Activated T-helper 1 cell treated with Interleukin-2 at 50 U/mL for 16 hours (primary cell): ENCODE measurements around the gene MRFAP1.
"Not testable (repeated sequence)": the region's sequence is repeated elsewhere in the genome, so short reads cannot be mapped to it uniquely, and the experiment has no call there.

Source experiments
- DNase-seq: peaks from one replicate; pipeline ENCODE4 v3.0.0-alpha.2; 2020; ENCODE audit warnings: low read depth

Gene MRFAP1

DNA sequence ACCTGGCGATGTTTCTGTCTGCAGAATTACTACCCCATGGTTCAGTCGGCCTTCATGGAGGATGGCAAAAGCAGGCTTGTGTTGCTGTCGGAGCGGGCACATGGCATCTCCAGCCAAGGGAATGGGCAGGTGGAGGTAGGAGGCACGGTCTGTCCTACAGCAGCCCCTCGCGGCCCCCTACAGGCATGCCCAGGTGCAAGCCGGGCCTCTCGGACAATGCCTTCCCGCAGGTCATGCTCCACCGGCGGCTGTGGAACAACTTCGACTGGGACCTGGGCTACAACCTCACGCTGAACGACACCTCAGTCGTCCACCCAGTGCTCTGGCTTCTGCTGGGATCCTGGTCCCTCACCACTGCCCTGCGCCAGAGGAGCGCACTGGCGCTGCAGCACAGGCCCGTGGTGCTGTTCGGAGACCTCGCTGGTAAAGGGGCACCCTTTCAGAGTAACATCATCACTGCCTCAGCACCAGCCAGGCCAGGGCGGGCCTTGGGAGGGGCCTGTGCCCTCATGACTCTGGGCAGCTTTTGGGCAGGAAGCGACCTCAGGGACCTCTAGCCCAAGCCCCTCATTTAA, 29.5 kb upstream of the MRFAP1 start:
- no peak for DNase-seq

DNA sequence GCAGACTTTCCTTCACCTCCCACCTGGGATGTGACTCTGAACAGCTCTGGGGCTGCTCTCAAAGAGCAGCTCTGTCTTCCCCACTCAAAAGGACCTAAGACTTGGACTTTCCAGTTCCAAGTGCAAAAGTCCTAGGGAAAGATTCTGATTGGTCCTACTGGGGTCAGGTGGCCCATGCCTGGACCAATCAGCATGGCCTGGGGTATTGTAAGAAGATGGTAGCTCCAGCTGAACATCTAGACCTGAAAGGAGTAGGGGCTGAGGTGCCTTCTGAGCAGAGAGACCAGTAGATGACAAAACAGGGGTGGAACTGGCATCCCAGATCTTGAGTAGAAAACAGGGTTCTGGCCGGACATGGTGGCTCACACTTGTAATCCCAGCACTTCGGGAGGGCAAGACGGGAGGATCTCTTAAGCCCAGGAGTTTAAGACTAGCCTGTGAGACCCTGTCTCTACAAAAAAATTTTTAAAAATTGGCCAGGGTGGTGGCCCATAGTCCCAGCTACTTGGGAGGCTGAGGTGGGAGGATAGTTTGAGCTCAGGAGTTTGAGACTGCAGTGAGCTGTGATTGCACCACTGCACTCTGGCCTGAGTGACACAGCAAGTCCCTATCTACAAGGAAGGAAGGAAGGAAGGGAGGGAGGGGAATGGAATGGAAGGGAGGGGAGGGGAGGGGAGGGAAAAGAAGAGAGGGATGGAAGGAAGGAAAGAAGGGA, 27.4 kb upstream of the MRFAP1 start:
- no peak for DNase-seq

DNA sequence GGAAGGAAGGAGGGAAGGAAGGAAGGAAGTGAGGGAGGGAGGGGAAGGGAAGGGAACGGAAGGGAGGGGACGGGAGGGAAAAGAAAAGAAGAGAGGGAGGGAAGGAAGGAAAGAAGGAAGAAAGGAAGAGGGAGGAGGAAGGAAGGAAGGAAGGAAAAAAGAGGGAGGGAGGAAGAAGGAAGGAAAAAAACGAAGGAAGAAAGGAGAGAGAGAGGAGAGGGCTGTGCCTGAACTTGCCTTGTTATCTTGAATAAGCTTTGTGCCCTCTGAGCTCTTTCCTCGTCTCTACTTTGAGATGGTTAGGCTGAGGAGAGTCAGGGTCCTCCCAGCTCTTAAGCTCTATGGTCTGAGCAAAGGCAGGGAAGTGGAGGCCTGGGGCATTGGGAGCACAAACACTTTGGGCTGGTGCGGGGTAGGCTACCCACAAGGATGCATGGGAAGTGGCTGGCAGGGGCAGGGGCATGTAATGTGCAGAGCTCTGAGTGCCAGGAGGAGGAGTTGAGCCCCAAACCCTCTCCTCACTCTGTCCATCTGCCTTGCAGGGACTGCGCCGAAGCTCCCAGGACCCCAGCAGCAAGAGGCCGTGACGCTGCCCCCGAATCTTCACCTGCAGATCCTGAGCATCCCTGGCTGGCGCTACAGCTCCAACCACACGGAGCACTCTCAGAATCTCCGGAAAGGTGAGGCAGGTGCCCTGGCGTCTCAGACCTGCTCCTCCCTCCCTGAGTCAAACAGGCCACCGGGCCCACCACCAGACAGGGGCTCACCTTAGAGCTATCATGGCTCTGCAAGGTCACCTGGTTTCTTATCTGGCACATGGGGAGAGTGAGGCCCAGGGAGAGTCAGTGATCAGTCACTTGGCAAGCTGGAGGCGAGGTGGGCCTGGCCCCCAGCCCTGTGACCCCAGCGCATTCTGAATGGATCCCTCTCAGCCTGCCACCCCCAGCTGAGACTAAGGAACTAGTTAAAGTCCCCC, 26.5 kb upstream of the MRFAP1 start:
- DNase-seq, result no peak

DNA sequence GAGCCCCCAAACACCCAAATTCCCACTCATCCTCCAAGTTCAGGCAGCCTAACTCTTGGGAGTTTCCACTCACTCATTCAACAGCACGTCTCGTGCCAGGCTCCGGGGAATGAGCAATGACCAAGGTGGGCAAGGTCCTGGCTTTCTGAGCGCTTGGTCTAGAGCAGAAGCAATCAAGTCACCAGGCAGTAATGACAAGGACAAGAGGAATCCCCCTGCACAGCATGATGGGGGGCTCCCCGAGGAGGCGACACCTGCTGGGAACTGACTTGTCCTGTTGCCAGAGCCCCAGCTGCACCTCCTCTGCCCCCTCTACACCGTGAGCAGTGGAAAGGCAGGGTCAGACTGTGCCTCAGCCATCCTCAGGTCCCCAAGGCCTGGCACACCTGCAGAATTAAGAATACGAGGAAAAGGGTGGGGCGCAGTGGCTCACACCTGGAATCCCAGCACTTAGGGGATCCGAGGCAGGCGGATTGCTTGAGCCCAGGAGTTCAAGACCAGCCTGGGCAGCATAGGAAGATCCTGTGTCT, 25.7 kb upstream of the MRFAP1 start:
- DNase-seq, result no peak

DNA sequence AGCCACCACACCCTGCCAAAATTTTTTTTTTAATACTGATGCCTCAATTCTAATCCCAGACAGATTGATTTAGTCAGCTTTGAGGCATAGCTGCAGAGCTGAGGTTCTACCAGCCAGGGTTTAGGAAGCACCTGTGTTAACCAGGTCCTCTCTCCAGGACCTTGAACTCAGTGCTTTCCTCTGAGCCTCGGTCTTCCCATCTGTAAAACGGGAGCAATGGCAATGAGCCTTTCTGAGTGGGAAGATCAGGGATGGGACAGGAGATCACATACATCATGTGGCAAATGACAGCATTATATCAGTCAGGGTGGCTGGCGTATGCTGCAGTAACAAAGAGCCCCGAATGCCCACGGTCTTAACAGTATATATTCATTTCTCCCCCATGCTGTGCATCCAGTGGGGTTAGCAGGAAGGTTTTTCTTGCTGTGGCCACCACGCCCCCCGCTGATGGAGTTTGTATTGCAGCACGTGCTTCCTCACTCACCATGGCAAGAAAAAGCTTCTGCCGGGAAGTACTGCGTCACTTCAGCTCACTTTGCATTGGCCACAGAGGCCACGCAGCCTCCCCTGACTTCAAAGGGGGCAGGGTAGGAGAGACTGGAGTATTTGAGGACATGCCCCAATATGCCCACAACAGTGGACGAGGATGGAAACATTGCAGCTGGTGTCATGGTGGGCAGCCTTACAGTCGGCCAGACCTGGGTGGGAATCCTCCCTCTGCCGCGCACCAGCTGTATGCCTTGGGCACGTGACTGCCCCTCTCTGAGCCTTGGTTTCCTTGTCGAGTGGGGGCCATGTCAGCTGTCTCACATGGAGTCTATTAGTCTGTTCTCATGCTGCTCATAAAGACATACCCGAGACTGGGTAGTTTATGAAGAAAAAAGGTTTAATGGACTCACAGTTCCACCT, 24.1 kb upstream of the MRFAP1 start:
- DNase-seq, result no peak

DNA sequence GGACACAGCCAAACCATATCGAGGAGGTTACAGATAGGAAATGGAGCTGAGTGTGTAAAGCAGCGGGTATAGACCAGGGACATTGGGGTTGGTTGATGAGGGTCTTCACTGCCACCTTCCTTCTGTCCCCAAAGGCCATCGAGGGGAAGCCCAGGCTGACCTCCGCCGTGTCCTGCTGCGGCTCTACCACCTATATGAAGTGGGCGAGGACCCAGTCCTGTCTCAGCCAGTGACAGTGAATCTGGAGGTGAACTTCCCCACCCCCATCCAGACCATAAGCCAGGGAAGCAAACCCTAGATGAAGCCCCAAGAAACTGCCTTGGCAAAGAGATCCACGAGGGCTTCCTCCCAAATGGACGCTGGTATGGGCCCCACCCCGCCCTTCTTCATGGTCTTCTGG, 23.2 kb upstream of the MRFAP1 start:
- DNase-seq, result no peak

DNA sequence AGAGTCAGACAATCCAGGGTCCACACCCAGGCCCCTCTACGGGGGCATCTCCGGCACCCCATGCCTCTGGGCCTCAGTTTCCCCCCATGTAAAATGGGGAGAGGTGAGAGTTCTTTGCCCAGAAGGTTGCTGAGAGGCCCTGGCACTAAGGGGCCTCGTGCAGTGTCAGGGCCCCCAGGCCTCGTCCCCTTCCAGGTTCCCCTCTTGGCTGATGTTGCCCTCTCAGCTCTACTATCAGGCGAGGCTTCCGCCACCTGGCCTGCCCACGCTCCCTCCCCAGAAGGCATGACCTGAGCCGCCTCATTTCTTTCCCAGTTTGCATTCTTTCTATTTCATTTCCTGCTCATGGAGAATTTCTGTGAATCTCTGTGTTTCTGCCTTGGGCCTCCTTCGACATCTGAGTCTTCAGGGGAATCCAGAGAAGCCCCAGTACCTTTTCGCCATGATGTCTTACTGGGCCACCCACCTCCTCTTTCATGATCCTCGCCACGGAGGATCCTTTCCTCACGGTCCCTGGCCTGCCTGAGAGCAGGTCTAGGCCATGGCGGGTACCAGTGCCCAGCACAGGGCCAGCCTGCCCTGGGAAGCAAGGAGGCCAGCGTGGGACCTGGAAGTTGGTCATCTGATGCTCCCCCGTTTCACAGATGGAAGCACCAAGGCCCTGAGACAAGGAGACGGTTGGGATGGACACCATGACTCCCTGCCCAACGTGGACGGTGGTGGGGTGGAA, 21.9 kb upstream of the MRFAP1 start:
- DNase-seq, result no peak

DNA sequence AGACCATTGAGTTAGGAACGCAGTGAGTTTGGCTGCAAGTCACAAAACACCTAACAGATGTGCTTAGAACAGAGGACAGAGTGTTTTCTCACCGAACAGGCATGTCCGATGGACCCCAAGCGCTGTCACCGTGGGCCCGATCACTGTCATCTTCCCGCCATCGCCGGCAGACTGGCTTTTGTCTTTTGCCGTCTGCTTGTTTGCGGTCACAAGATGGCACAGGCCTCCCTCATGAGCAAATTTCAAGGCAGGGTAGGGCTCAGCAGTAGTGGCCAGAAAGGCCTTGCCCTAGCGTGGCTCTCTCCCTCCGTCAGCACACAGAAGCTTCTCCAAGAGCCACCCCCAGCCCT, 21.4 kb upstream of the MRFAP1 start:
- DNase-seq, result no peak

DNA sequence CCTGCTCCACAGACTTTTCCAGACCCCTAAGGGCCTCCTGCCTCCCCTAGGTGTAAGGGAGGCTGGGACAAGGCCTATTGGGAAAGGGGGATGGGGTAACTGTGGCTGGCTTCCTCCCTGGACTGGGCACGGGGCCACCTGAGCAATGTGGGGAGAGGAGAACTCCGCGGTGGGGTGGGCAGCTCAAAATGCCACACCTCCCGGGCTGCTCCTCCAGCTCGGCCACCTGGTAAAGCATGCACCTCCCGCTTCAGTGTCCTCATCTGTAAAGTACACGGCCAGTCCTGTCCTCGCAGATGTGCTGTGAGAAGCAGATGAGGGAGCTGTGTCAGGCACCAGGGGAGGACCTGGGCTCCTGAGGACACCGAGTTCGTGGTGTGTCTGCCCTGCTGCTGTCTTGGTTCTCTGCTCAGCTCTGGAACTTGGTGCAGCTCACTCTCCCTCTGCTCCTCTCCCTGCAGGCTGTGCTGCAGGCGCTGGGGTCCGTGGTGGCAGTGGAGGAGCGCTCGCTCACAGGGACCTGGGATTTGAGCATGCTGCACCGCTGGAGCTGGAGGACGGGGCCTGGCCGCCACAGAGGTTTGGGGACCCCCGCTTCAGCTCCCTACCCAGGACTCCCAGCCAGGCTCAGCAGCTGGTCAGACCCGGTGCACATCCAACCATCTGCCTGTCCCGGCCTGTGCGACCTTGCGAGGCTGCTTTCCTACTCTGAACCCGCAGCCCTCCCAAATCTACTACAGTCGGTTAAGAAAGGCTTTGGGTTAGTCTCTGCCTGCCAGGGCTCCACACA, 20.8 kb upstream of the MRFAP1 start:
- DNase-seq, result no peak

DNA sequence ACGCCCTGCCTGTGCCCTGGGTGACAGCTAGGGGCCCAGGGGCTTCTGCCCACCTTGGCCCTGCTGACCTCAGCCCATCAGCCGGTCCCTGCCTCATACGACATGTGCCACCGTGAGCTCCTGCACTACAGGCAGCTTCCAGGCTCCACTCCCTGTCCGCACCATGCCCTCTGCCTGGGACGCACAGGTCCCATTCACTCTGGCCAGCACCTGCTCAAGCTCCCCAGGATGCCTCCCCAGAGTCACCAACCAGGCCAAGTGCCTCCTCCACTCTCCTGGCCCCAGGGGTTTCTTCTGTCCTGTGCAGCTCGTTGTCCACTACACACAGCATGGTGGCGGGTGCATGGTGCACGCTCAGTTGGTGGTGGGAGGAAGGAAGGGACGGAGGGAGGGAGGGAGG, 20.2 kb upstream of the MRFAP1 start:
- DNase-seq, result no peak

DNA sequence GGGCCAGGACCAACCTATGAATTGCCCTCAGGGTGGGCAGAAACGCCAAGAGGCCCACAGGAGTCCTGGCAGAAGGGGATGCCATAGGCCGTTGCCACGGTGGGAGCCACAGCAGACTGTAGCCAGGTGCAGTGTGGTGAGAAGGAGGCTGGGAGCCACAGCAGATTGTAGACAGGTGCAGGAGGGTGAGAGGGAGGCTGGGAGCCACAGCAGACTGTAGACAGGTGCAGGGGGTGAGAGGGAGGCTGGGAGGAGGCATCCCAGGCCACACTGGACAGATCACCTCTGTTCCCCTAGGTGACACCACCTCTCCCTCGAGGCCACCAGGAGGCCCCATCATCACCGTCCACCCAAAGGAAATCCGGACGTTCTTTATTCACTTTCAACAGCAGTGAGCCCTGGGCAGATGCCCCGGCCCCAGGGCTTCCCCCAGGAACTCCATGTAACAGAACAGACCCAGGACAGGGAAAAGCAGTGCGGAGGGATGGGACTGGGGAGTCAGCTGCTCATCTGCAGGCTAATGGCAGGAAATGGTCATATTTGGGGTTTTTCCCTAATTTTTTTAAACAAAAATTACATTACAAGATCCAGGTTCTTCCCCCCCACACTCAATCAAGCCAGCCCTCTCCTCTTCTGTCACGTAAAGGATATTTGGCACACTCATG, 19.5 kb upstream of the MRFAP1 start:
- DNase-seq, result no peak

DNA sequence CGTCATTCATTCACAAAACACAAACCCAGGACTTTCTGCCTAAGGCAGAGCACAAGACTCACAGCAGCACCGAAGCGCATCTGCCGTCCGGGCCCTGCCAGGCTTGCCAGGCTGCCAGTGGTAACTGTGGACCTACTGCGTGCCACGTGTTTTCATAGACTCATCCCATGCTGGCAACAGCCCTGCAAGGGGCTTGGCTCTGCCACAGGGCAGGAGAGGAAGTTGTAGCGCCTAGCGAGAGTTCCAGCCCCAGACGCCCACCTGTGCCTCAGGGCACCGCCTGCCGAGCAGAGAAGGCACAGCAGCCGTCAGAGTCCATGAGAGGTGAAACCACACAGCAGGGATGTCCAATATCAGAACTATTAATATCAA, 18.9 kb upstream of the MRFAP1 start:
- DNase-seq, result no peak

DNA sequence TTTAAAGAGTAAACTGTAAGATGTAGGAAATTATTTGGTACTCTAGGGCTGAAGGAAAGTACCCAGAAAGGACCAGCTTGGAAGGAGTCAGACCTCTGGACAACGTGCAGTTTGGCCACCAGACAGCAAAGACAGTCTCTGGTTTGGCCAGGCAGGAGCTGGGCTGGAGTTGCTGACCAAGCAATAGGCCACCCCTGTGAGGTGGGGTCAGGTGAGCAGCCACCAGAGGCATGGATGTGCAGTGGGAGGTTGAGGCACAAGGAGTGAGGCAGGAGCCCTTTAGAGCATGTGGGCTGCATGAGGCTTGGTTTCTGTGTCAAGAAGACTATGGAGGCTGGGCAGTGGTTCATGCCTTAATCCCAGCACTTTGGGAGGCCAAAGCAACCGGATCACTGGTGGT, 17.7 kb upstream of the MRFAP1 start:
- DNase-seq, result no peak

DNA sequence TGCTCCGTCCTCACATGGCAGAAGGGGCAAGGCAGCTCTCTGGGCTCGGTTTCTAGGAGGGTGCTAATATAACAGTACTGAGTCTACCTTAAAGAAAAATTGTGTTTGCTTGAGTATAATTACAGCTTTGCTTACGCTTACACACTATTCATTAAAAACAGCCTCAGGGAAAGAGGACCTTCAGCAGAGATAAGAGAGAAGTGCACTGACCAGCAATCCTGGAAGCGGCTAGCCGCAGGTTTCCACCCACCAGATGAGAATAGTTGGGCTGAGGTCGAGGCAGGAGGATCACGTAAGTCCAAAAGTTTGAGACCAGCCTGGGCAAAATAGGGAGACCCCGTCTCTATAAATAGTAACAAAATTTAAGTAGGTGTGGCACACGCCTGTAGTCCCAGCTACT, 15.2 kb upstream of the MRFAP1 start:
- no peak for DNase-seq

DNA sequence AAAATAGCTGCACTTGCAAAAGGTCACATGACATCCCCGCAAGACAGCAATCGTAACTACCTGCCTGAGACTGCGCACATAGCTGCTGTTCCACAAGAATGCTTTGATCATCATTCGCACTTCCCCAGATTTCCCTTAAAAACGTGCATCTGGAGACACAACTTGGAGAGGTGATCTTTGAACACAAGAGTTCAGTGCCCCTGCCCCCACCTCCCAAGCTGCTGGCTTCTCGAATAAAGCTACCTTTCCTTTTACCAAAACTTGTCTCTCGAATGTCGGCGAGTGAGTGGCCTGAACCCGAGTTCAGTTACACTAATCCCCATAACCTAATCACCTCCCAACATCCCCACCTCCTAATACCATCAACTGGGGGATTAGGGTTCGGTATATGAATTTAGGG, 14.4 kb upstream of the MRFAP1 start:
- DNase-seq, result no peak

DNA sequence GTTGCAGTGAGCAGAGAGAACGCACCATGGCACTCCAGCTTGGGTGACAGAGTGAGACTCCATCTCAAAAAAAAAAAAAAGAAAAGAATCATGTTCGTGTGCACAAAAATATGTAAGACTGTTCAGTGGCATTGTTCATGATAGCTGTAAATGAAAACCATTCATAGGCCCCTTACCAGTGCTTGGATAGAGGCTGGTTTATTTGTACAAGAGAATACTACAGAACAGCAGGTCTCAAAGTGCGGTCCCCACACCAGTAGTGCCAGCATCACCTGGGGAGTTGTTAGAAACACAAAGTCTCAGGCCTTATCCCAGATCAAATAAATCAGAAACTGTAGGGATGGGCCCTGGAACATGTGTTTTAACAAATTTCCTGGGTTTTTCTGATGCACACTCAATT, 12.7 kb upstream of the MRFAP1 start:
- no peak for DNase-seq

DNA sequence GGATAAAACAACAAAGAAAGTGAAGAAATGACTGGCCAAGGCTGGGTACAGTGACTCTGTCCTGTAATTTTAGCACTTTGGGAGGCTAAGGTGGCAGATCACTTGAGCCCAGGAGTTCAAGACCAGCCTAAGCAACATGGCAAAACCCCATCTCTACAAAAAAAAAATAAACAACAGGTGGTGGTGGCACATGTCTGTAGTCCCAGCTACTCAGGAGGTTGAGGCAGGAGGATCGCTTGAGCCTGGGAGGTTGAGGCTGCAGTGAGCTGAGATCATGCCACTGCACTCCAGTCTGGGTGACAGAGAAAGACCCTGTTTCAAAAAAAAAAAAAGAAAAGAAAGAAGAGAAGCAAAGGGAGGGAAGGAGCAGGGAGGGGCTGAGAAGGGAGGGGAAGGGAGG, 12.0 kb upstream of the MRFAP1 start:
- not testable (repeated sequence) for DNase-seq

DNA sequence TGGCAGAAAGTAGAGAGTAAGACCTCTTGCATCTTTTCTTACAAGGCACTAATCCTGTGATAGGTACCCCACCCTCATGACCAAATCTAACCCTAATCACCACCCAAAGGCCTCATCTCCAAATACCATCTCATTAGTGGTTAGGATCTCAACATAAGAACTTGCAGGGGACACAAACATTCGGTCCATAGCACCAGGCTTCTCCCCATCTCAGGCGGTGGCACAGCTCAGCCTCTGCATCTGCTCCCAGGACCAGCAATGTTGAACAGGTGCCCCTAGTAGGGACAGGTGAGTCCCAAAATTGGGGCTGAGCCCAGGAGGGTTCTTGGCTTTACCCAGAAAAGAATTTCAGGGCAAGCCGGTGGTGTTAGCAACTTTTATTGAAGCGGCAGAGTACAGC, 8.4 kb upstream of the MRFAP1 start:
- no peak for DNase-seq

DNA sequence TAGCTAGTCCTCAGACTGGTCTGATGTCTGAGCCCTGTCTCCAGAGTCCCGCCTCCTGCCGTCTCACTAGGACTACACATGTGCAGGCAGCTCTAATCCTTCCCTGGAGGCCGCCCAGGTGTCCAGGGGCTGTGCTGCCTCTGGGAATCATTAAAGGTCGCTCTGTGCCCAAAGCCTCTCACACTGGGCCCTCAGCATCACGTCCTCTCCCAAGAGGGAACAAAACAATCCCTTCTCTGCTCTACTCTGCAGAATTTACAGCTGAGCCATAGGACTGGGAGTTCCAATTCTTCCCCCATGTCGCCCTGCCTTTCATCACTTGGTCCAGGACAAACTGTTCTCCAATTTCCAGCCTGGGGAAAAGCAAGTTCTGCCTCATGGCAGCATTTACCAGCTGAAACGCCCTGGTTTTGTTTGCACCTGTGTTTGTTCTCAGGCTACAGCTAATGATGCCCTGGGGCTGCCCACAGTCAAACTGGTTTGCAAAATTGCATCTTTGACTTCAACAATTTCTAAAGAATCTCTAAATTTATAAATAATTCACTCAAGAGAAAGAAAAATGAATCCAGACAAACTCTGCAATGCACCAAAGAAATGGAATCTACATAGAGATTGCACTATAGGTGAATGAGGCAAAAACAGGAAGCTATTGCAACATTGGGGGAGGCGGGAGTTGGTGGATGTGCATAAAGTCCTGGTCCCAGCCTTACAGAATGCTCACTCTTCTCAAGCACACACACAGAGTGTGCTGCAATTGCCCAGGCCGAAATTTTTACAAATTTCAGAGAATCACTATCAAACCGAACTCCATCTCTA, 7.2 kb upstream of the MRFAP1 start:
- DNase-seq, result no peak
